ENCODE measurements around the gene TLX2. TPM values are rescaled to one million over a fixed set of nuclear protein-coding genes. Genes with fewer than 3 reads are reported as not detected.

Gene TLX2
- total and polyA plus RNA-seq, 2 of the 13 experiments (the other 11 are each of a cell fraction or from before 2014, with no cell fraction given) = 0.05 to 0.20 TPM

DNA sequence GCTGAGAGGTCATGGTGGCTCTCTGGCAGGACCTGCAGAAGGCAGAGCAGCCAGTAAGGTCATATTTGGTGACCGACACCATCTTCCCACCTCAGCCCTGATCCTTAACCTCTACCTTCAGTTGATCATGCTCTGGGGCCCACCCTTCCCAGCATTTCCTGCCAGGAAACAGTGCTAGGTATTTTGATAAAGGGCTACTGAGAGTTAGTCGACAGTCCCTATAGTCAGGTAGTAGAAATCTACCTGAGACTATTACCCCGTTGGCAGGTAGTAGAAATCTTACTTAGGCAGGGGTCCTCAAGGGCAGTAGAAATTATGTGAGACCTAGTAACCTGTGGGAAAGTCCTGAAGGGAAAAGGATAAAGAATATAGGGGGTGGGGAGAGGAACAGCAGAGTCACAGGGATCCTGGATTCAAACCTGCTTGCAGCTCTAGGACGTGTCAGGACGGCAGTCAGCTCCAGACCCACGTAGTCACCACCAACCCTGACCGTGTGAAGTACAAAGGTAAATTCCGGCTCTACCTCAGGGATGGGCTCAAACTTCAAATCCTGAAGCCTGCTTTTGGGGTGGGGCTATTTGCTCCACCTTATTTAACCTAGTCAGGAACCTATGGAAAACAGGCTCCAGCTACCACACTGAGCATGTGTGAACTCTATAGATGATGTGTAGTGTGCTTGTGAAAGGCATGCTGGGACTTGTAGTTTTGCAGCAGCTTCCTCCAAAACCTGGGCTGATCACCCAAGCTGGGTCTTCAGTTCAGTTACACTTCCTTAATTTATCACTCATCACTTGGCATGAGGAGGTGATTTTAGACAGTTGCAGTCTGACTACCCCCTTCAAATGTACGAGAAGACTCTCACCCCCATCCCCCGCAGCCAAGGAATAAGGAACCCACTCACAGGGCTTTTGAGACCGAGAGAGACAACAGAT lies 11.7 kb downstream of the TLX2 start, which contains the start of gene DQX1 (continued):
- TF ChIP-seq PHF8 (CRISPR knock-in tag; IDR thresholded peaks at IDR 0.05) (peak; percentile 21; the same call in 1 of the 2 replicates), POLR2G (IDR thresholded peaks at IDR 0.05; ENCODE audit: low read depth, low read length) (peak; percentile 95), POLR2AphosphoS5 (IDR thresholded peaks at IDR 0.05; ENCODE audit: low read depth, low read length) (peak; percentile 98), KLF11 (CRISPR knock-in tag; IDR thresholded peaks at IDR 0.05) (peak; percentile 32; the same call in 1 of the 2 replicates), SIX1 (CRISPR knock-in tag; IDR thresholded peaks at IDR 0.05; ENCODE audit: borderline replicate concordance) (0 out of 2 replicates have a peak, but pooled peaks have one; percentile 16), RNF2 (conservative IDR thresholded peaks at IDR 0.05; ENCODE audit: low read depth) (no peak; the same call in 1 of the 2 replicates), ZNF605 (CRISPR knock-in tag; IDR thresholded peaks at IDR 0.05) (peak; percentile 87), ETV5 (CRISPR knock-in tag; IDR thresholded peaks at IDR 0.05; ENCODE audit: borderline replicate concordance) (peak; percentile 88), ZNF747 (CRISPR knock-in tag; IDR thresholded peaks at IDR 0.05; ENCODE audit: borderline replicate concordance) (peak; percentile 70), GZF1 (CRISPR knock-in tag; IDR thresholded peaks at IDR 0.05) (no peak), SOX13 (IDR thresholded peaks at IDR 0.05) (peak; percentile 50; the same call in 1 of the 2 replicates), SOX13 (CRISPR knock-in tag; conservative IDR thresholded peaks at IDR 0.05 in 1 of 2, IDR thresholded peaks at IDR 0.05 in 1 of 2) (peak in 1 of 2 experiments; percentile 44; a peak in 1 of 4 replicates), ZNF34 (CRISPR knock-in tag; IDR thresholded peaks at IDR 0.05; ENCODE audit: borderline replicate concordance) (no peak), KAT2B (IDR thresholded peaks at IDR 0.05; ENCODE audit: borderline replicate concordance, low read depth, low read length) (no peak), DPF2 (CRISPR knock-in tag; IDR thresholded peaks at IDR 0.05; ENCODE audit: borderline replicate concordance, low read depth) (no peak), MAFF (IDR thresholded peaks at IDR 0.05; ENCODE audit: low read depth, low read length) (0 out of 2 replicates have a peak, but pooled peaks have one; percentile 14), HOXA5 (CRISPR knock-in tag; IDR thresholded peaks at IDR 0.05) (no peak), PITX1 (CRISPR knock-in tag; IDR thresholded peaks at IDR 0.05) (peak; percentile 18; the same call in 1 of the 2 replicates), ZNF644 (CRISPR knock-in tag; IDR thresholded peaks at IDR 0.05; ENCODE audit: low read depth) (no peak)
- TF ChIP-seq, protein P1, sequence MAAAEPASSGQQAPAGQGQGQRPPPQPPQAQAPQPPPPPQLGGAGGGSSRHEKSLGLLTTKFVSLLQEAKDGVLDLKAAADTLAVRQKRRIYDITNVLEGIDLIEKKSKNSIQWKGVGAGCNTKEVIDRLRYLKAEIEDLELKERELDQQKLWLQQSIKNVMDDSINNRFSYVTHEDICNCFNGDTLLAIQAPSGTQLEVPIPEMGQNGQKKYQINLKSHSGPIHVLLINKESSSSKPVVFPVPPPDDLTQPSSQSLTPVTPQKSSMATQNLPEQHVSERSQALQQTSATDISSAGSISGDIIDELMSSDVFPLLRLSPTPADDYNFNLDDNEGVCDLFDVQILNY (CRISPR knock-in tag; conservative IDR thresholded peaks at IDR 0.05) = no peak
- TF ChIP-seq, protein P2, sequence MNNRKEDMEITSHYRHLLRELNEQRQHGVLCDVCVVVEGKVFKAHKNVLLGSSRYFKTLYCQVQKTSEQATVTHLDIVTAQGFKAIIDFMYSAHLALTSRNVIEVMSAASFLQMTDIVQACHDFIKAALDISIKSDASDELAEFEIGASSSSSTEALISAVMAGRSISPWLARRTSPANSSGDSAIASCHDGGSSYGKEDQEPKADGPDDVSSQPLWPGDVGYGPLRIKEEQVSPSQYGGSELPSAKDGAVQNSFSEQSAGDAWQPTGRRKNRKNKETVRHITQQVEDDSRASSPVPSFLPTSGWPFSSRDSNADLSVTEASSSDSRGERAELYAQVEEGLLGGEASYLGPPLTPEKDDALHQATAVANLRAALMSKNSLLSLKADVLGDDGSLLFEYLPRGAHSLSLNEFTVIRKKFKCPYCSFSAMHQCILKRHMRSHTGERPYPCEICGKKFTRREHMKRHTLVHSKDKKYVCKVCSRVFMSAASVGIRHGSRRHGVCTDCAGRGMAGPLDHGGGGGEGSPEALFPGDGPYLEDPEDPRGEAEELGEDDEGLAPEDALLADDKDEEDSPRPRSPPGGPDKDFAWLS (CRISPR knock-in tag; IDR thresholded peaks at IDR 0.05; ENCODE audit: borderline replicate concordance) = no peak
- TF ChIP-seq, protein P3, sequence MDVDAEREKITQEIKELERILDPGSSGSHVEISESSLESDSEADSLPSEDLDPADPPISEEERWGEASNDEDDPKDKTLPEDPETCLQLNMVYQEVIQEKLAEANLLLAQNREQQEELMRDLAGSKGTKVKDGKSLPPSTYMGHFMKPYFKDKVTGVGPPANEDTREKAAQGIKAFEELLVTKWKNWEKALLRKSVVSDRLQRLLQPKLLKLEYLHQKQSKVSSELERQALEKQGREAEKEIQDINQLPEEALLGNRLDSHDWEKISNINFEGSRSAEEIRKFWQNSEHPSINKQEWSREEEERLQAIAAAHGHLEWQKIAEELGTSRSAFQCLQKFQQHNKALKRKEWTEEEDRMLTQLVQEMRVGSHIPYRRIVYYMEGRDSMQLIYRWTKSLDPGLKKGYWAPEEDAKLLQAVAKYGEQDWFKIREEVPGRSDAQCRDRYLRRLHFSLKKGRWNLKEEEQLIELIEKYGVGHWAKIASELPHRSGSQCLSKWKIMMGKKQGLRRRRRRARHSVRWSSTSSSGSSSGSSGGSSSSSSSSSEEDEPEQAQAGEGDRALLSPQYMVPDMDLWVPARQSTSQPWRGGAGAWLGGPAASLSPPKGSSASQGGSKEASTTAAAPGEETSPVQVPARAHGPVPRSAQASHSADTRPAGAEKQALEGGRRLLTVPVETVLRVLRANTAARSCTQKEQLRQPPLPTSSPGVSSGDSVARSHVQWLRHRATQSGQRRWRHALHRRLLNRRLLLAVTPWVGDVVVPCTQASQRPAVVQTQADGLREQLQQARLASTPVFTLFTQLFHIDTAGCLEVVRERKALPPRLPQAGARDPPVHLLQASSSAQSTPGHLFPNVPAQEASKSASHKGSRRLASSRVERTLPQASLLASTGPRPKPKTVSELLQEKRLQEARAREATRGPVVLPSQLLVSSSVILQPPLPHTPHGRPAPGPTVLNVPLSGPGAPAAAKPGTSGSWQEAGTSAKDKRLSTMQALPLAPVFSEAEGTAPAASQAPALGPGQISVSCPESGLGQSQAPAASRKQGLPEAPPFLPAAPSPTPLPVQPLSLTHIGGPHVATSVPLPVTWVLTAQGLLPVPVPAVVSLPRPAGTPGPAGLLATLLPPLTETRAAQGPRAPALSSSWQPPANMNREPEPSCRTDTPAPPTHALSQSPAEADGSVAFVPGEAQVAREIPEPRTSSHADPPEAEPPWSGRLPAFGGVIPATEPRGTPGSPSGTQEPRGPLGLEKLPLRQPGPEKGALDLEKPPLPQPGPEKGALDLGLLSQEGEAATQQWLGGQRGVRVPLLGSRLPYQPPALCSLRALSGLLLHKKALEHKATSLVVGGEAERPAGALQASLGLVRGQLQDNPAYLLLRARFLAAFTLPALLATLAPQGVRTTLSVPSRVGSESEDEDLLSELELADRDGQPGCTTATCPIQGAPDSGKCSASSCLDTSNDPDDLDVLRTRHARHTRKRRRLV (CRISPR knock-in tag; IDR thresholded peaks at IDR 0.05) = no peak

Data from HepG2 (cell line).